Measurements from ENCODE around the gene ZNHIT2.

- TF ChIP-seq CTCF (IDR thresholded peaks at IDR 0.05) (no peak), POLR2A (IDR thresholded peaks at IDR 0.05) (no peak)
Observed at GRCh38 chr11:65133724-65134123, 16.2 kb upstream of the ZNHIT2 start.
